Left ventricle myocardium superior (tissue), 1 donor: Measurements from ENCODE around the gene CCDC18. TPM values are rescaled to one million over a fixed set of nuclear protein-coding genes. Genes with fewer than 3 reads are reported as not detected.
"Not testable (repeated sequence)": the region's sequence is repeated elsewhere in the genome, so short reads cannot be mapped to it uniquely, and the experiment has no call there.

Source experiments
- ATAC-seq: fragments of 200-7000 bp; cut with Tn5 transposase; one replicate; pipeline ENCODE4 v1.9.1; 2020; ENCODE audit warnings: mild to moderate bottlenecking, moderate library complexity
- DNase-seq: peaks from one replicate; pipeline ENCODE4 v3.0.0-alpha.2; 2020
- intact Hi-C: fragments of 100-400 bp; cut with micrococcal nuclease; formaldehyde crosslinking; loops from one replicate; pipeline ENCODE4 v1.11.0; 2022
- total RNA-seq: library from RNA; stranded (reverse); fragmentation: NEBNext Ultra II Directional; extraction: Animal tissue kit (Norgen Biotek cat#: 25700); gene quantifications from one replicate; pipeline ENCODE4 v1.2.1, GENCODE V29; 2021
- donor health status: DM: no; HTN: yes; CAD: no; lungs with severe emphysema.

CCDC18 gene
- total RNA-seq, 1 donor from 2014 or later: 2.9 TPM

- DNase-seq (no peak), ATAC-seq (no peak)
- intact Hi-C loops: loop anchor here (10.0 kb wide), 1 partner anchor 87 kb away; no protein-coding TSS in a partner anchor
Observed at GRCh38 chr1:93171549-93172034, 8.9 kb upstream of the CCDC18 start.

- intact Hi-C loops: loop anchor here (10.0 kb wide), 1 partner anchor 88 kb away; no protein-coding TSS in a partner anchor
- ATAC-seq (no peak), DNase-seq (no peak)
Observed at GRCh38 chr1:93172778-93173177, 7.7 kb upstream of the CCDC18 start.

- not testable (repeated sequence) for ATAC-seq, DNase-seq
- intact Hi-C loops: loop anchor here (10.0 kb wide), 1 partner anchor 90 kb away; no protein-coding TSS in a partner anchor
Observed at GRCh38 chr1:93174638-93175037, 5.9 kb upstream of the CCDC18 start.

- no peak for DNase-seq
- no peak for ATAC-seq
- intact Hi-C loops: loop anchor here (10.0 kb wide), 1 partner anchor 93 kb away; no protein-coding TSS in a partner anchor
Observed at GRCh38 chr1:93177991-93178390, 2.5 kb upstream of the CCDC18 start.

GRCh38 chr1:93178418-93178817 is 2.1 kb upstream of the CCDC18 start:
- no peak for DNase-seq
- ATAC-seq: no peak
- intact Hi-C loops: loop anchor here (10.0 kb wide), 1 partner anchor 94 kb away; no protein-coding TSS in a partner anchor

GRCh38 chr1:93179886-93180722 is 420 bp upstream of the CCDC18 start, which contains the start of gene TMED5:
Gene TMED5, minus strand, starts transcription at chr1:93180413. Its CDS starts 171 bp downstream, at chr1:93180242.
- DNase-seq (peak; percentile 98), ATAC-seq (peak; percentile 98)
- intact Hi-C loops: loop anchor here (10.0 kb wide), 1 partner anchor 95 kb away; no protein-coding TSS in a partner anchor

GRCh38 chr1:93186667-93187066 is 6.1 kb downstream of the CCDC18 start:
- no peak for DNase-seq
- intact Hi-C loops: no loop called here
- no peak for ATAC-seq

GRCh38 chr1:93190432-93190831 is 9.9 kb downstream of the CCDC18 start:
- ATAC-seq: no peak
- no peak for DNase-seq

GRCh38 chr1:93194231-93194990 is 13.9 kb downstream of the CCDC18 start:
- DNase-seq (no peak), ATAC-seq (no peak)
- intact Hi-C loops: no loop called here

More at GRCh38 chr1:93190432-93190831, 9.9 kb downstream of the CCDC18 start:
- intact Hi-C loops: no loop called here

- intact Hi-C loops: no loop called here
- no peak for DNase-seq
- ATAC-seq: no peak
Observed at GRCh38 chr1:93196591-93196990, 16.1 kb downstream of the CCDC18 start.

GRCh38 chr1:93199150-93199549 is 18.6 kb downstream of the CCDC18 start:
- no peak for DNase-seq
- intact Hi-C loops: no loop called here
- ATAC-seq: no peak

GRCh38 chr1:93200086-93200620 is 19.6 kb downstream of the CCDC18 start:
- no peak for ATAC-seq
- no peak for DNase-seq
- intact Hi-C loops: no loop called here

GRCh38 chr1:93200714-93201113 is 20.2 kb downstream of the CCDC18 start:
- ATAC-seq: no peak
- no peak for DNase-seq
- intact Hi-C loops: no loop called here

- intact Hi-C loops: loop anchor here (2.0 kb wide), 1 partner anchor 17 kb away; no protein-coding TSS in a partner anchor
- DNase-seq: no peak
- no peak for ATAC-seq
Observed at GRCh38 chr1:93205892-93206566, 25.5 kb downstream of the CCDC18 start.

- ATAC-seq: no peak
- intact Hi-C loops: no loop called here
- no peak for DNase-seq
Observed at GRCh38 chr1:93206567-93206954, 26.0 kb downstream of the CCDC18 start.

GRCh38 chr1:93207211-93207610 is 26.7 kb downstream of the CCDC18 start:
- ATAC-seq (no peak), DNase-seq (no peak)
- intact Hi-C loops: no loop called here

- no peak for DNase-seq
- intact Hi-C loops: no loop called here
- ATAC-seq: no peak
Observed at GRCh38 chr1:93215322-93215721, 34.8 kb downstream of the CCDC18 start.

GRCh38 chr1:93219443-93219842 is 38.9 kb downstream of the CCDC18 start:
- ATAC-seq: no peak
- no peak for DNase-seq

GRCh38 chr1:93220716-93221115 is 40.2 kb downstream of the CCDC18 start:
- DNase-seq, intact Hi-C loops, ATAC-seq: not testable (repeated sequence)

More at GRCh38 chr1:93219443-93219842, 38.9 kb downstream of the CCDC18 start:
- intact Hi-C loops: no loop called here
